ENCODE results near the gene PCDH9. TPM values are rescaled to one million over a fixed set of nuclear protein-coding genes. Genes with fewer than 3 reads are reported as not detected.

The PCDH9 gene
- total RNA-seq, 1 donor from 2014 or later = 10.4 TPM

DNA sequence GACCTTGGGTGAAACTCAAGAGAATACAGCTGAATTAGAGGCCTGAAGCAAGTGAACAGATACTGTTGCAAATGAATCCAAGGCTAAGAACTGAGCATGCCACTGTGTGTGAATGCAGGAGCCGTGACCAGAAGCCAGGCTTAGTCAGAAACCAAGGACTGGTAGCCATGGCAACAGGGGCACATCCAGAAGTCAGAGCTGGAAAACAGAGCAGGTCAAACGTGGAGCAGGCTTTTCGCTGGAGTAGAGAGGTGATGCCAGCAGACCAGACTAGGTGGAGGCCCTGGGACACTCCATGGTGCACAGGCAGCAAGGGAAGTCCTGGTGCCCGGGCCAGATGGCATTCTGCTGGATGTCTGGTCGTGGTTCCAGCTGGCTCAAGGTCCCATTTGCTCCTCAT lies 564.1 kb downstream of the PCDH9 start:
- DNase-seq (ENCODE audit: low read depth) (peak; percentile 92), FAIRE-seq (peak; percentile 13)
- TF ChIP-seq EZH2 (IDR thresholded peaks at IDR 0.05; ENCODE audit: insufficient read depth, low read length) (no peak), CTCF (IDR thresholded peaks at IDR 0.05; ENCODE audit: insufficient read depth, low read depth, low read length) (no peak)
- H3K27me3 ChIP-seq (ENCODE audit: insufficient read depth, low read length) = no peaks in the 10 kb centered on the region
- H3K36me3 Mint-ChIP-seq (ENCODE audit: low read depth, unreplicated experiment) = no peaks in the 10 kb centered on the region
- H3K4me2 ChIP-seq (ENCODE audit: low read length) = peak overlapping the region; percentile 43
- no peaks in the 10 kb centered on the region for H3K79me2 ChIP-seq (ENCODE audit: insufficient read depth, low read length)
- H2AFZ ChIP-seq (ENCODE audit: low read depth, low read length) = peak overlapping the region; percentile 64
- peak overlapping the region; percentile 52 for H3K27ac ChIP-seq (ENCODE audit: low read depth, low read length)
- peaks cover under 1% of the 10 kb centered on the region for H3K9me3 Mint-ChIP-seq (ENCODE audit: unreplicated experiment)
- H3K4me3 ChIP-seq (ENCODE audit: insufficient read depth, low read depth, low read length) = no peak overlapping the region
- H4K20me1 ChIP-seq (ENCODE audit: insufficient read depth, low read length) = no peaks in the 10 kb centered on the region
- H3K27ac Mint-ChIP-seq (ENCODE audit: unreplicated experiment) = peak overlapping the region; percentile 93
- no peak overlapping the region for H3K4me3 Mint-ChIP-seq (ENCODE audit: unreplicated experiment)
- H3K27me3 Mint-ChIP-seq (ENCODE audit: low read depth, unreplicated experiment) = no peaks in the 10 kb centered on the region
- H3K9me3 ChIP-seq (ENCODE audit: insufficient read depth, low read depth, low read length) = no peaks in the 10 kb centered on the region
- peak overlapping the region; percentile 34 for H3K9ac ChIP-seq (ENCODE audit: low read length)
- H3K36me3 ChIP-seq (ENCODE audit: insufficient read depth, low read length) = no peaks in the 10 kb centered on the region
- peaks cover 7% of the 10 kb centered on the region for H3K4me1 ChIP-seq (ENCODE audit: insufficient read depth, low read length)
- H3K4me1 Mint-ChIP-seq (ENCODE audit: low read depth, unreplicated experiment) = peaks cover 21% of the 10 kb centered on the region

- Histone ChIP-seq H3K27me3 (ENCODE audit: insufficient read depth, low read length) (no peaks in the 10 kb centered on the region), H3K4me1 (ENCODE audit: insufficient read depth, low read length) (peaks cover 21% of the 10 kb centered on the region), H4K20me1 (ENCODE audit: insufficient read depth, low read length) (no peaks in the 10 kb centered on the region), H3K36me3 (ENCODE audit: insufficient read depth, low read length) (no peaks in the 10 kb centered on the region), H3K27ac (ENCODE audit: low read depth, low read length) (no peak overlapping the region), H3K9me3 (ENCODE audit: insufficient read depth, low read depth, low read length) (no peaks in the 10 kb centered on the region), H3K4me2 (ENCODE audit: low read length) (no peak overlapping the region), H3K9ac (ENCODE audit: low read length) (no peak overlapping the region), H3K4me3 (ENCODE audit: insufficient read depth, low read depth, low read length) (no peak overlapping the region), H3K79me2 (ENCODE audit: insufficient read depth, low read length) (no peaks in the 10 kb centered on the region), H2AFZ (ENCODE audit: low read depth, low read length) (no peak overlapping the region)
- Mint-ChIP-seq H3K4me1 (ENCODE audit: low read depth, unreplicated experiment) (peaks cover 30% of the 10 kb centered on the region), H3K4me3 (ENCODE audit: unreplicated experiment) (no peak overlapping the region), H3K9me3 (ENCODE audit: unreplicated experiment) (no peaks in the 10 kb centered on the region), H3K27ac (ENCODE audit: unreplicated experiment) (no peak overlapping the region), H3K27me3 (ENCODE audit: low read depth, unreplicated experiment) (no peaks in the 10 kb centered on the region), H3K36me3 (ENCODE audit: low read depth, unreplicated experiment) (no peaks in the 10 kb centered on the region)
- FAIRE-seq = no peak
- no peak for TF ChIP-seq EZH2 (IDR thresholded peaks at IDR 0.05; ENCODE audit: insufficient read depth, low read length)
- DNase-seq (ENCODE audit: low read depth) = no peak
Observed at GRCh38 chr13:66663711-66664110, 566.4 kb downstream of the PCDH9 start.

GRCh38 chr13:66663206-66663605 lies 566.9 kb downstream of the PCDH9 start:
- Mint-ChIP-seq H3K4me1 (ENCODE audit: low read depth, unreplicated experiment) (peaks cover 27% of the 10 kb centered on the region), H3K4me3 (ENCODE audit: unreplicated experiment) (no peak overlapping the region), H3K9me3 (ENCODE audit: unreplicated experiment) (no peaks in the 10 kb centered on the region), H3K27ac (ENCODE audit: unreplicated experiment) (no peak overlapping the region), H3K27me3 (ENCODE audit: low read depth, unreplicated experiment) (no peaks in the 10 kb centered on the region), H3K36me3 (ENCODE audit: low read depth, unreplicated experiment) (no peaks in the 10 kb centered on the region)
- Histone ChIP-seq H3K4me1 (ENCODE audit: insufficient read depth, low read length) (peaks cover 21% of the 10 kb centered on the region), H2AFZ (ENCODE audit: low read depth, low read length) (no peak overlapping the region), H3K27me3 (ENCODE audit: insufficient read depth, low read length) (no peaks in the 10 kb centered on the region), H3K4me2 (ENCODE audit: low read length) (no peak overlapping the region), H3K79me2 (ENCODE audit: insufficient read depth, low read length) (no peaks in the 10 kb centered on the region), H3K4me3 (ENCODE audit: insufficient read depth, low read depth, low read length) (no peak overlapping the region), H3K36me3 (ENCODE audit: insufficient read depth, low read length) (no peaks in the 10 kb centered on the region), H3K9me3 (ENCODE audit: insufficient read depth, low read depth, low read length) (no peaks in the 10 kb centered on the region), H3K27ac (ENCODE audit: low read depth, low read length) (no peak overlapping the region), H4K20me1 (ENCODE audit: insufficient read depth, low read length) (no peaks in the 10 kb centered on the region), H3K9ac (ENCODE audit: low read length) (no peak overlapping the region)
- FAIRE-seq (no peak), DNase-seq (ENCODE audit: low read depth) (no peak)
- TF ChIP-seq CTCF (IDR thresholded peaks at IDR 0.05; ENCODE audit: insufficient read depth, low read depth, low read length) = no peak
- TF ChIP-seq EZH2 (IDR thresholded peaks at IDR 0.05; ENCODE audit: insufficient read depth, low read length) = no peak

All from astrocyte (in vitro differentiated cells and primary cell).